DND-41 (cell line): ENCODE results near the gene OTULINL.

ENCODE experiments used
- EZH2 ChIP-seq: IDR thresholded peaks from 3 replicates; pipeline ENCODE4 v1.6.1; 2012; ENCODE audit warnings: borderline replicate concordance, low read depth, mild to moderate bottlenecking, moderate library complexity, low read length, inconsistent platforms; ENCODE audit not compliant: severe bottlenecking
- TF ChIP-seq, protein P1 (sequence below): IDR thresholded peaks from 2 replicates; pipeline ENCODE4 v1.5.1; 2012; ENCODE audit warnings: borderline replicate concordance, low read length, moderate library complexity, mild to moderate bottlenecking; ENCODE audit not compliant: poor library complexity, severe bottlenecking; ENCODE audit errors: extremely low read depth

DNA sequence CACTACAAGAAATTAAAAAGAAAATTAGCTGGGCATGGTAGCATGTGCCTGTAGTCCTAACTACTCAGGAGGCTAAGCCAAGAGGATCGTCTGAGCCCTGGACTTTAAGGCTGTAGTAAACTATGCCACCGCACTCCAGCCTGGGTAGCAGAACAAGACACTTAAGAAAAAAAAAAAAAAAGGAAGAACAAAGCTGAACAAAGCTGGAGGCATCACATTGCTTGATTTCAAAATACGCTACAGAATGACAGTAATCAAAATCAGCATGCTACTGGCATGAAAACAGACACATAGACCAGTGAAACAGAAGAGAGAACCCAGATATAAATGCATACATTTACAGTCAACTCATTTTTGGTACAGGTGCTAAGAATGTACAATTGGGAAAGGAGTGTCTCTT is 68.5 kb downstream of the OTULINL start:
- TF ChIP-seq, protein P1, sequence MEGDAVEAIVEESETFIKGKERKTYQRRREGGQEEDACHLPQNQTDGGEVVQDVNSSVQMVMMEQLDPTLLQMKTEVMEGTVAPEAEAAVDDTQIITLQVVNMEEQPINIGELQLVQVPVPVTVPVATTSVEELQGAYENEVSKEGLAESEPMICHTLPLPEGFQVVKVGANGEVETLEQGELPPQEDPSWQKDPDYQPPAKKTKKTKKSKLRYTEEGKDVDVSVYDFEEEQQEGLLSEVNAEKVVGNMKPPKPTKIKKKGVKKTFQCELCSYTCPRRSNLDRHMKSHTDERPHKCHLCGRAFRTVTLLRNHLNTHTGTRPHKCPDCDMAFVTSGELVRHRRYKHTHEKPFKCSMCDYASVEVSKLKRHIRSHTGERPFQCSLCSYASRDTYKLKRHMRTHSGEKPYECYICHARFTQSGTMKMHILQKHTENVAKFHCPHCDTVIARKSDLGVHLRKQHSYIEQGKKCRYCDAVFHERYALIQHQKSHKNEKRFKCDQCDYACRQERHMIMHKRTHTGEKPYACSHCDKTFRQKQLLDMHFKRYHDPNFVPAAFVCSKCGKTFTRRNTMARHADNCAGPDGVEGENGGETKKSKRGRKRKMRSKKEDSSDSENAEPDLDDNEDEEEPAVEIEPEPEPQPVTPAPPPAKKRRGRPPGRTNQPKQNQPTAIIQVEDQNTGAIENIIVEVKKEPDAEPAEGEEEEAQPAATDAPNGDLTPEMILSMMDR, result no peak
- TF ChIP-seq EZH2, result no peak
